GM12874 (cell line): ENCODE measurements around the gene ADD1.

Experiments
- TF ChIP-seq, protein P1 (sequence below): IDR thresholded peaks from 2 replicates; pipeline ENCODE4 v1.5.1; 2011; ENCODE audit warnings: low read depth, mild to moderate bottlenecking, control low read depth, low read length, moderate library complexity; ENCODE audit not compliant: insufficient read depth

The ADD1 gene

DNA sequence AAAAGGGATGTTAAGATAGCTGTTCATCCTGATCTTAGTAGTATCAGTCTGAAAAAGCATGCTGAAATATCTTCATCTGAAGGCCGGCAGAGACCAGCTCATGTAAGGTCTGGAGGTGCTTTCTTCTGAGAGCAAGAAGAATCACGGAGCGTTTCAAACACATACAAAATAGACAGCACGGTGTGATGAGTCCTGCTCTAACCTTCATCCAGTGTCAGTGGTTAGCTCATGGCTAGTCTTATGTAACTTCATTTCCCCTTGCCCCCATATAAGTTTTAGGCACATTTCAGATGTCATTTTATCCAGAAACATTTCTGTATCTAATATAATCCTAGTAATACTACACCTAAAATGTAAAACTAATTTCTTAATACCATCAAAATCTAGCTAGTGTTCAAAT lies 27.8 kb downstream of the ADD1 start:
- TF ChIP-seq, protein P1, sequence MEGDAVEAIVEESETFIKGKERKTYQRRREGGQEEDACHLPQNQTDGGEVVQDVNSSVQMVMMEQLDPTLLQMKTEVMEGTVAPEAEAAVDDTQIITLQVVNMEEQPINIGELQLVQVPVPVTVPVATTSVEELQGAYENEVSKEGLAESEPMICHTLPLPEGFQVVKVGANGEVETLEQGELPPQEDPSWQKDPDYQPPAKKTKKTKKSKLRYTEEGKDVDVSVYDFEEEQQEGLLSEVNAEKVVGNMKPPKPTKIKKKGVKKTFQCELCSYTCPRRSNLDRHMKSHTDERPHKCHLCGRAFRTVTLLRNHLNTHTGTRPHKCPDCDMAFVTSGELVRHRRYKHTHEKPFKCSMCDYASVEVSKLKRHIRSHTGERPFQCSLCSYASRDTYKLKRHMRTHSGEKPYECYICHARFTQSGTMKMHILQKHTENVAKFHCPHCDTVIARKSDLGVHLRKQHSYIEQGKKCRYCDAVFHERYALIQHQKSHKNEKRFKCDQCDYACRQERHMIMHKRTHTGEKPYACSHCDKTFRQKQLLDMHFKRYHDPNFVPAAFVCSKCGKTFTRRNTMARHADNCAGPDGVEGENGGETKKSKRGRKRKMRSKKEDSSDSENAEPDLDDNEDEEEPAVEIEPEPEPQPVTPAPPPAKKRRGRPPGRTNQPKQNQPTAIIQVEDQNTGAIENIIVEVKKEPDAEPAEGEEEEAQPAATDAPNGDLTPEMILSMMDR, result no peak

DNA sequence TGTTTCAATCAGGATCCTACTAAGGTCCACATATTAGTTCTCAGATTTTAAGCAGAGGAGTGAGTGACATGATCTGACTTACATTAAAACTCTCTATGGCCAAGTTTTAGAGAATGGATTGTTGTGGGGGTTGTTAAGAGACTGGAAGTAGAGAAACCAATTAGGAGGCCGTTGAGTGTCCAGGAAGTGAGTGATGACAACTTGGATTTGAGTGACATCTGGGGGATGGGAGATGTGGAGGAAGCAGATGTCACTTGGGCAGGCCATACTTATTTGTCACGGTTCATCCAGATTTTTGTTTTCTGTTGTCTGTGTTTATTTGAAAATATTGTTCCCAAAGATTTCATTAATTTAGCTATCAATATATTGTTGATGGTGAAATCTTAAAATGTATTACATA lies 28.3 kb downstream of the ADD1 start:
- TF ChIP-seq, protein P1, result no peak

- TF ChIP-seq, protein P1, result no peak
Observed at GRCh38 chr4:2873329-2873728, 29.7 kb downstream of the ADD1 start.

- TF ChIP-seq, protein P1, result no peak
Observed at GRCh38 chr4:2874861-2875260, 31.2 kb downstream of the ADD1 start.

DNA sequence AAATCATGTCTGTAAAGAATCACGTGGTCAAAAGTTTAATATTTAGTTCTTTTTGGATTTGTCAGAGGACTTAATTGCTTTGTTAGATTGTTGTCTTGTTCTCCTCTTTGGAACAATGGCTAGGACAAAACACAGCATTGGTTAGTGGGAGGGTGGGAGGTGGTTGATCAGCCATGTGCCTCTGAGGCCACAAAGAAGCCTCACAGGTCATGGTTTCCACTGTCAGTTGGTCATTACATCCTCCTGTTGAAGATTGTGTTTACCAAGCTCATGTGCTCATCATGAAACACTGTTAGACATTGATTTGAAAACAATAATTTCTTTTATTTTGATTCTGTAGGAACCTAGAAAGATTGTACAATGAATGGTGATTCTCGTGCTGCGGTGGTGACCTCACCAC lies 31.9 kb downstream of the ADD1 start:
- TF ChIP-seq, protein P1, result no peak

DNA sequence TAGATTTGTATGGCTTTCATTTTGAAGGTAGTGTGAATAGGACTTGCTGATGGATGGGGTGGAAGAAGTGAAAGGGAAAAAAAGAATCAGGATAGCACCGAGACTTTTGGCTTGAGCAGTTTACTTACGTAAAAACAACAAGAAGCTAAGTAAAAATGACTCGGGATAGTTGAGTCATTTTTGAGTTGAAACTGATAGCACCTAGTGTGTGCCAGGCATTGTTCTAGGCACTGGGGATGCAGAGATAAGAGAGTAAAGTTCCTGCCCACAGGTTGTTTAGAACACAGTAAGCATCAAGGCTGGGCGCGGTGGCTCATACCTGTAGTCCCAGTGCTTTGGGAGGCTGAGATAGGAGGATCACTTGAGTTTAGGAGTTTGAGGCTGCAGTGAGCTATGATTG lies 34.7 kb downstream of the ADD1 start:
- TF ChIP-seq, protein P1, result no peak

DNA sequence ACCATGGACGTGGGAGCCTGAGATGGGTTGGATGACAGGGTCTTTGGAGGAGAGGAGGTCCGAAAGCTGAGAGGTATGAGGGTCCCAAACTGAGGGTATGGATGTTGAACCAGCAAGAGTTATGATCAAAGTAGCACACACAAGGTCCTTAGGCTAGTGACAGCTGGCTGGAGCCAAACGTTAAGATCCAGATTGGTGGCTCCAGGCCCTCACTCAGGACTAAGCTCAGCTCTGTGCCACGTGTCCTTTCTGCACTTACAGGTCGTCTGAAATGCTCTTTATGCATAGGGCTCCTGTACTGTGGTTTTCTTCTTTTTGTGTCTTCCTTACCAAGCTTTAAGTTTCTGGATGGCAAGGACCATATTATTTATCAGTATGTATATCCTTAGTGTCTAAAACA lies 35.4 kb downstream of the ADD1 start:
- TF ChIP-seq, protein P1, result no peak

- TF ChIP-seq, protein P1, result no peak
Observed at GRCh38 chr4:2881431-2881830, 37.8 kb downstream of the ADD1 start.
